SIG-M5 treated with dmso at 0.1 percent for 504 hours (cell line): ENCODE measurements around the gene MCRS1.
"Not testable (repeated sequence)": the region's sequence is repeated elsewhere in the genome, so short reads cannot be mapped to it uniquely, and the experiment has no call there.

ENCODE experiments used
- DNase-seq: peaks from one replicate; lab custom pipeline; 2025; ENCODE audit not compliant: unreplicated experiment; lab: John Stamatoyannopoulos, UW

MCRS1 gene

GRCh38 chr12:49567611-49568441, at the start of gene MCRS1:
Gene MCRS1, minus strand, starts transcription at chr12:49568142. Its CDS starts 1,411 bp downstream, at chr12:49566731.
- DNase-seq = peak; percentile 96

GRCh38 chr12:49616533-49617219, 48.7 kb upstream of the MCRS1 start:
- DNase-seq = no peak

- DNase-seq = no peak
Observed at GRCh38 chr12:49615725-49616124, 47.8 kb upstream of the MCRS1 start.

- DNase-seq = no peak
Observed at GRCh38 chr12:49612210-49612609, 44.3 kb upstream of the MCRS1 start.

- DNase-seq = not testable (repeated sequence)
Observed at GRCh38 chr12:49610785-49611184, 42.8 kb upstream of the MCRS1 start.

GRCh38 chr12:49609875-49610154, 41.9 kb upstream of the MCRS1 start:
- peak; percentile 41 for DNase-seq

GRCh38 chr12:49609059-49609874, 41.3 kb upstream of the MCRS1 start:
- no peak for DNase-seq

- not testable (repeated sequence) for DNase-seq
Observed at GRCh38 chr12:49605539-49605938, 37.6 kb upstream of the MCRS1 start, which contains the start of gene FAM186B. Gene FAM186B, minus strand, starts transcription at chr12:49605639. Its CDS starts 162 bp downstream, at chr12:49605477.

GRCh38 chr12:49604856-49605255, 36.9 kb upstream of the MCRS1 start:
- no peak for DNase-seq

- no peak for DNase-seq
Observed at GRCh38 chr12:49603721-49604120, 35.8 kb upstream of the MCRS1 start.

GRCh38 chr12:49599961-49600360, 32.0 kb upstream of the MCRS1 start:
- no peak for DNase-seq

- DNase-seq = no peak
Observed at GRCh38 chr12:49598527-49598926, 30.6 kb upstream of the MCRS1 start.

- DNase-seq = no peak
Observed at GRCh38 chr12:49588721-49589516, 21.0 kb upstream of the MCRS1 start.

- DNase-seq = no peak
Observed at GRCh38 chr12:49588281-49588680, 20.3 kb upstream of the MCRS1 start.

GRCh38 chr12:49587174-49587908, 19.4 kb upstream of the MCRS1 start:
- DNase-seq = no peak

- DNase-seq = no peak
Observed at GRCh38 chr12:49585477-49586459, 17.8 kb upstream of the MCRS1 start.

- DNase-seq = no peak
Observed at GRCh38 chr12:49584591-49584990, 16.6 kb upstream of the MCRS1 start.

- no peak for DNase-seq
Observed at GRCh38 chr12:49583366-49584094, 15.6 kb upstream of the MCRS1 start.
